Keratinocyte (primary cell): ENCODE results near the gene OTP. TPM values are rescaled to one million over a fixed set of nuclear protein-coding genes. Genes with fewer than 3 reads are reported as not detected.

Experiments used
- DNase-seq: peaks from one replicate; pipeline ENCODE4 v3.0.0-alpha.2; 2011; ENCODE audit warnings: low read depth, missing footprints, low spot score
- FAIRE-seq: peaks from 2 replicates; lab custom pipeline; 2011; peaks lifted over from hg19 to GRCh38; lab: Jason Lieb, UNC
- H2AFZ ChIP-seq: 2 replicates; pipeline ENCODE4 v1.6.0; 2012; ENCODE audit warnings: low read length, control low read depth, inconsistent platforms; ENCODE audit not compliant: control insufficient read depth
- H3K27ac ChIP-seq: 2 replicates; pipeline ENCODE4 v1.5.1; 2011; ENCODE audit warnings: low read length; ENCODE audit not compliant: control insufficient read depth, insufficient read depth
- H3K27me3 ChIP-seq: 3 replicates; pipeline ENCODE4 v1.6.0; 2011; ENCODE audit warnings: low read length; ENCODE audit not compliant: control insufficient read depth, insufficient read depth; ENCODE audit errors: extremely low read depth
- H3K36me3 ChIP-seq, 2 experiments: 2 replicates in 1 of 2; 3 replicates in 1 of 2; pipeline ENCODE4 v1.5.1; 2011; ENCODE audit warnings: low read length in 2 of 2, mild to moderate bottlenecking in 1 of 2; ENCODE audit not compliant: control insufficient read depth in 2 of 2, insufficient read depth in 2 of 2; ENCODE audit errors: extremely low read depth in 1 of 2
- H3K4me1 ChIP-seq: 3 replicates; pipeline ENCODE4 v1.5.1; 2011; ENCODE audit warnings: low read length; ENCODE audit not compliant: control insufficient read depth, insufficient read depth; ENCODE audit errors: extremely low read depth
- H3K4me2 ChIP-seq: 3 replicates; pipeline ENCODE4 v1.6.0; 2011; ENCODE audit warnings: low read depth, low read length; ENCODE audit not compliant: control insufficient read depth, insufficient read depth; ENCODE audit errors: extremely low read depth
- H3K4me3 ChIP-seq, 3 experiments: fragments of 200-600 bp in 1 of 3; sonication (generic) in 1 of 3; 2 replicates in 2 of 3; 3 replicates in 1 of 3; pipeline ENCODE4 v1.5.1; 2011 to 2016; ENCODE audit warnings: low read length in 3 of 3, mild to moderate bottlenecking in 3 of 3, control low read depth in 2 of 3, inconsistent platforms in 1 of 3, low read depth in 1 of 3, mixed read lengths in 1 of 3, mixed run types in 1 of 3, moderate library complexity in 1 of 3; ENCODE audit not compliant: control insufficient read depth in 2 of 3, insufficient read depth in 2 of 3; ENCODE audit errors: extremely low read depth in 1 of 3
- H3K79me2 ChIP-seq: 2 replicates; pipeline ENCODE4 v1.6.0; 2012; ENCODE audit warnings: low read length; ENCODE audit not compliant: control insufficient read depth, insufficient read depth
- H3K9ac ChIP-seq: 3 replicates; pipeline ENCODE4 v1.6.0; 2011; ENCODE audit warnings: low read length; ENCODE audit not compliant: control insufficient read depth, insufficient read depth; ENCODE audit errors: extremely low read depth
- H3K9me1 ChIP-seq: 3 replicates; pipeline ENCODE4 v1.6.0; 2011; ENCODE audit warnings: low read length; ENCODE audit not compliant: control insufficient read depth, insufficient read depth; ENCODE audit errors: extremely low read depth
- H3K9me3 ChIP-seq: 2 replicates; pipeline ENCODE4 v1.5.1; 2012; ENCODE audit warnings: low read depth, low read length; ENCODE audit not compliant: control insufficient read depth
- H4K20me1 ChIP-seq: 3 replicates; pipeline ENCODE4 v1.6.0; 2011; ENCODE audit warnings: low read length; ENCODE audit not compliant: control insufficient read depth, insufficient read depth; ENCODE audit errors: extremely low read depth
- EZH2 ChIP-seq: IDR thresholded peaks from one replicate; pipeline ENCODE4 v1.6.1; 2012; ENCODE audit warnings: inconsistent platforms, mild to moderate bottlenecking, low read length, moderate library complexity
- dilution Hi-C: fragments of 300-500 bp; cut with MboI; formaldehyde crosslinking; loops from one replicate; pipeline ENCODE4 v1.7.0; 2020; ENCODE audit warnings: low sequenced_read_pairs; ENCODE audit not compliant: extremely low pct_ligation_motif_present
- polyA plus RNA-seq, 5 experiments: library from polyadenylated mRNA; depleted of rRNA in 3 of 5; stranded (reverse) in 3 of 5; stranded (forward) in 1 of 5; unstranded in 1 of 5; fragments of >200 nt; gene quantifications; 1 replicate in 1 of 5; 2 replicates in 3 of 5; 3 replicates in 1 of 5; pipeline versions ENCODE4 v1.2.1 to v1.2.3, GENCODE V29; 2011 to 2012; ENCODE audit warnings: missing spikeins in 2 of 5, low read depth in 1 of 5, low replicate concordance in 1 of 5
- TF ChIP-seq, protein P1 (sequence below), 3 experiments: IDR thresholded peaks in 1 of 3; conservative IDR thresholded peaks in 1 of 3; optimal IDR thresholded peaks in 1 of 3; 2 replicates in 2 of 3; 3 replicates in 1 of 3; pipeline versions ENCODE3 to v1.5.1; 2011; ENCODE audit warnings: low read length in 3 of 3, mild to moderate bottlenecking in 3 of 3, moderate library complexity in 2 of 3, control low read depth in 1 of 3, inconsistent platforms in 1 of 3; ENCODE audit not compliant: insufficient read depth in 2 of 3; ENCODE audit errors: extremely low read depth in 1 of 3

Gene OTP
- polyA plus RNA-seq, 1 donor (not counting 4 experiments of a cell fraction or from before 2014, with no cell fraction given) = not detected

DNA sequence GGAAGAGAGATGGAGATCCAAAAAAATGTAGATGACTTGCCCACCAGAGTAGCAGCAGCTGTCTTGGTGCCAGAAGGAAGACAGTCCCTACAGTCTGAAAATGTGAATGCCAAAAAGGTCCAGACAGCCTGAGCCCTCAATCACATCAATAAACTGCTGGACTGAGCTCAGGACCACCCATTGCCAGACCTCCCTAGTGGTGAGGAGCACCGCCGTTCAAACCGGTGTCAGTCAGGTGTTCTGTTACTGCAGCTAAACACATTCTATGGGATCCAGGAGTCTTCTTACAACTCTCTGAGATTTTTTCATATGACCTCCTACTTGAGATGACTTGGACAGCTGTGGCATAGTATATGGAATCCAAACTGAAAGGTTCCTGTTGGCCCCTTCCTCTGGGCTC is 32.0 kb upstream of the OTP start:
- Histone ChIP-seq H3K36me3 (no peaks in the 10 kb centered on the region), H3K79me2 (no peaks in the 10 kb centered on the region), H3K4me3 (no peak overlapping the region), H3K9me1 (no peaks in the 10 kb centered on the region), H3K9ac (no peak overlapping the region), H3K9me3 (no peaks in the 10 kb centered on the region), H3K27ac (no peak overlapping the region), H4K20me1 (no peaks in the 10 kb centered on the region), H3K4me2 (no peak overlapping the region), H2AFZ (no peak overlapping the region), H3K27me3 (peaks cover 30% of the 10 kb centered on the region), H3K4me1 (no peaks in the 10 kb centered on the region)
- DNase-seq = no peak
- TF ChIP-seq EZH2 = no peak
- TF ChIP-seq, protein P1, sequence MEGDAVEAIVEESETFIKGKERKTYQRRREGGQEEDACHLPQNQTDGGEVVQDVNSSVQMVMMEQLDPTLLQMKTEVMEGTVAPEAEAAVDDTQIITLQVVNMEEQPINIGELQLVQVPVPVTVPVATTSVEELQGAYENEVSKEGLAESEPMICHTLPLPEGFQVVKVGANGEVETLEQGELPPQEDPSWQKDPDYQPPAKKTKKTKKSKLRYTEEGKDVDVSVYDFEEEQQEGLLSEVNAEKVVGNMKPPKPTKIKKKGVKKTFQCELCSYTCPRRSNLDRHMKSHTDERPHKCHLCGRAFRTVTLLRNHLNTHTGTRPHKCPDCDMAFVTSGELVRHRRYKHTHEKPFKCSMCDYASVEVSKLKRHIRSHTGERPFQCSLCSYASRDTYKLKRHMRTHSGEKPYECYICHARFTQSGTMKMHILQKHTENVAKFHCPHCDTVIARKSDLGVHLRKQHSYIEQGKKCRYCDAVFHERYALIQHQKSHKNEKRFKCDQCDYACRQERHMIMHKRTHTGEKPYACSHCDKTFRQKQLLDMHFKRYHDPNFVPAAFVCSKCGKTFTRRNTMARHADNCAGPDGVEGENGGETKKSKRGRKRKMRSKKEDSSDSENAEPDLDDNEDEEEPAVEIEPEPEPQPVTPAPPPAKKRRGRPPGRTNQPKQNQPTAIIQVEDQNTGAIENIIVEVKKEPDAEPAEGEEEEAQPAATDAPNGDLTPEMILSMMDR (optimal IDR thresholded peaks at IDR 0.05 in 1 of 3, IDR thresholded peaks at IDR 0.05 in 1 of 3, conservative IDR thresholded peaks at IDR 0.05 in 1 of 3; ENCODE audit: extremely low read depth in 1 of 3, insufficient read depth in 2 of 3, low read length in 3 of 3) = no peak
- dilution Hi-C loops = no loop called here
- FAIRE-seq = no peak

DNA sequence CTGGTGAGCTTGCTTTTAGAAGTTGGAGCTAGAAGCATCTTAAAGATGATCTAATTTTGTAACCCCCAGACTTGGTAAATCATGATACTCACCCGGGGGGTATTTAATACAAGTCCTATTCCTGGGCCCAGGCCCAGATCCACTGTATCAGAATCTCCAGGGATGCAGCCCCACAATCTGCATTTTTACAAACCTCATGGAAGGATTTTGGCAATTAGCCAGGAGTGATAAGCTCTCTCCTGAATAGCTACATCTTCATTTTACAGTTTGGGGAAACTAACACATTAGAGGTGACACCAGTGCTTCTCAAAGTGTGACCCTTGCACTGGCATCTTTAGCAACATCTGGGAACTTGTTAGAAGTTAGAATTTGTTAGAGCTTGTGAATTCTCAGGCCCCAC is 31.2 kb upstream of the OTP start:
- Histone ChIP-seq H3K79me2 (no peaks in the 10 kb centered on the region), H3K27me3 (peaks cover 30% of the 10 kb centered on the region), H3K27ac (no peak overlapping the region), H3K4me2 (no peak overlapping the region), H3K9me3 (no peaks in the 10 kb centered on the region), H3K4me3 (no peak overlapping the region), H2AFZ (no peak overlapping the region), H3K4me1 (no peaks in the 10 kb centered on the region), H3K36me3 (no peaks in the 10 kb centered on the region), H3K9ac (no peak overlapping the region), H4K20me1 (no peaks in the 10 kb centered on the region), H3K9me1 (no peaks in the 10 kb centered on the region)
- FAIRE-seq (no peak), DNase-seq (no peak)
- TF ChIP-seq, protein P1 (optimal IDR thresholded peaks at IDR 0.05 in 1 of 3, IDR thresholded peaks at IDR 0.05 in 1 of 3, conservative IDR thresholded peaks at IDR 0.05 in 1 of 3; ENCODE audit: extremely low read depth in 1 of 3, insufficient read depth in 2 of 3, low read length in 3 of 3) = no peak
- TF ChIP-seq EZH2 = no peak
- dilution Hi-C loops = no loop called here
